Loucy (cell line): ENCODE data around the gene FLNA.

Experiments used
- H2AFZ ChIP-seq: fragments of 200-600 bp; sonication (generic); 2 replicates; pipeline ENCODE4 v1.6.0; 2016; ENCODE audit warnings: antibody characterized with exemption, mild to moderate bottlenecking, low read length, moderate library complexity
- H3F3A ChIP-seq: fragments of 200-600 bp; 2 replicates; pipeline ENCODE4 v1.6.0; 2016; ENCODE audit warnings: antibody characterized with exemption, low read depth, mild to moderate bottlenecking
- H3K27me3 ChIP-seq: fragments of 200-600 bp; sonication (generic); 2 replicates; pipeline ENCODE4 v1.6.1; 2014; ENCODE audit warnings: low read length, mild to moderate bottlenecking; ENCODE audit not compliant: insufficient read depth, poor library complexity, severe bottlenecking
- H3K36me3 ChIP-seq: fragments of 200-600 bp; sonication (generic); 2 replicates; pipeline ENCODE4 v1.6.1; 2016; ENCODE audit warnings: low read length; ENCODE audit not compliant: insufficient read depth
- H3K4me1 ChIP-seq: fragments of 200-600 bp; sonication (generic); 2 replicates; pipeline ENCODE4 v1.5.1; 2014; ENCODE audit warnings: low read length, mild to moderate bottlenecking; ENCODE audit not compliant: insufficient read depth, poor library complexity, severe bottlenecking
- H3K4me2 ChIP-seq: fragments of 200-600 bp; sonication (generic); 2 replicates; pipeline ENCODE4 v1.6.0; 2014; ENCODE audit warnings: antibody characterized with exemption, low read length, low read depth, mild to moderate bottlenecking; ENCODE audit not compliant: poor library complexity, severe bottlenecking
- H3K4me3 ChIP-seq: fragments of 200-600 bp; sonication (generic); 2 replicates; pipeline ENCODE4 v1.5.1; 2014; ENCODE audit warnings: low read length, mild to moderate bottlenecking, mixed read lengths; ENCODE audit not compliant: poor library complexity, severe bottlenecking
- H3K79me2 ChIP-seq: fragments of 200-600 bp; sonication (generic); 2 replicates; pipeline ENCODE4 v1.6.1; 2014; ENCODE audit warnings: low read length; ENCODE audit not compliant: insufficient read depth
- H3K9ac ChIP-seq: fragments of 200-600 bp; sonication (generic); 2 replicates; pipeline ENCODE4 v1.6.0; 2014; ENCODE audit warnings: mild to moderate bottlenecking, low read depth, low read length, moderate library complexity; ENCODE audit not compliant: poor library complexity, severe bottlenecking
- H3K9me2 ChIP-seq: fragments of 200-600 bp; sonication (generic); replicated peaks from 2 replicates; pipeline ENCODE4 v1.6.1; 2016; ENCODE audit warnings: low read depth, low read length, mixed read lengths
- H3K9me3 ChIP-seq: fragments of 200-600 bp; sonication (generic); 2 replicates; pipeline ENCODE4 v1.6.1; 2014; ENCODE audit warnings: mild to moderate bottlenecking, antibody characterized with exemption, low read length, low read depth; ENCODE audit not compliant: insufficient read depth
- H4K20me1 ChIP-seq: fragments of 200-600 bp; sonication (generic); 2 replicates; pipeline ENCODE4 v1.6.0; 2014; ENCODE audit warnings: antibody characterized with exemption, low read length, mild to moderate bottlenecking; ENCODE audit not compliant: insufficient read depth, poor library complexity, severe bottlenecking
- CTCF ChIP-seq: fragments of 200-600 bp; sonication (generic); conservative IDR thresholded peaks from 2 replicates; pipeline ENCODE4 v1.5.1; 2014; ENCODE audit warnings: mild to moderate bottlenecking, antibody characterized with exemption, low read length
- EZH2phosphoT487 ChIP-seq: fragments of 200-600 bp; IDR thresholded peaks from 2 replicates; pipeline ENCODE4 v1.6.1; 2018; ENCODE audit warnings: antibody characterized with exemption, mild to moderate bottlenecking, moderate library complexity, borderline replicate concordance

Gene FLNA

GRCh38 chrX:154309041-154309775 is 65.2 kb downstream of the FLNA start:
- Histone ChIP-seq H3K4me3 (no peak overlapping the region), H3K9ac (no peak overlapping the region), H2AFZ (no peak overlapping the region), H4K20me1 (no peaks in the 10 kb centered on the region), H3K4me1 (peaks cover 7% of the 10 kb centered on the region), H3K79me2 (no peaks in the 10 kb centered on the region), H3K9me2 (no peaks in the 10 kb centered on the region), H3K36me3 (no peaks in the 10 kb centered on the region), H3K9me3 (no peaks in the 10 kb centered on the region), H3K27me3 (no peaks in the 10 kb centered on the region), H3K4me2 (peak overlapping the region; percentile 50), H3F3A (no peaks in the 10 kb centered on the region)
- TF ChIP-seq EZH2phosphoT487 (no peak), CTCF (no peak)

DNA sequence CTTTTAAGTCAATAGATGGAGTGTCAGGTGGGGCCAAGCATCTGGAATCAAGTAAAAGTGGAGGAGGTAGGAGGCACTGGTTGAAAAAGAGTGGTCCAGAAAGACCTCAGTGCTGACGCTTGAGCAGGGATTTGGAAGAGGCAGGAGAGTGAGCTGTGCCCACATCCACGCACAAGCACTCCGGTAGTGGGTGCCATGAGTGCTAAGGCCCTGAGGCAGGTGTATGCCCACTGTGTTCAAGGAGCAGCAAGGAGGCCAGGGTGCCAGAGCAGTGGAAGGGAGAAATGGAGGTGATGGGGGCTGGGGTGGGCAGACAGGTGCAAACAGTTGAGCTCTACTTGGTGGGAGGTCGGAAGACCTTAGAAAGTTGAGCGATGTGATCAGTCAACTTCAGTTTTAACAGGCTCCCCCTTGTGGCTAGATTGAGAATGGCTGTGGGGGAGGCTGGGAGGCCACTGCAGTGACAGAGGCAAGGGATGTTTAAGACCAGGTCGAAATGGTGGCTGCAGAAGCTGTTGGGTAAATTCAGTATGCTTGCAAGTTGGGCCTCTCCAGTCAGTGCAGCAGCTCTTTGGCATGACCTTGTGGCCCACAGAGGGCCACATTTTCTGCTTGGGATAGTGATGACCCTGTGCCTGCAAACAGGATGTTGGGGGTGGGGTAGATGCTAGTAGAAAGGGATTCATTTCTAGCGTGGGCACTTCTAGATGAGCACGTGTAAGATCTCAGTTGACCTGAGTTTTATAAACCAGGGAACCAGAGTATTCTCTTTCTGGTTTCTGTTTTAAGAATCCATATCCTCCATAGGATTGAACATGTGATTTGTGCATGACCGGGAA is 66.1 kb downstream of the FLNA start:
- H3K4me3 ChIP-seq, result no peak overlapping the region
- H3K27me3 ChIP-seq, result no peaks in the 10 kb centered on the region
- no peaks in the 10 kb centered on the region for H3K9me2 ChIP-seq
- H4K20me1 ChIP-seq, result no peaks in the 10 kb centered on the region
- H3K36me3 ChIP-seq, result no peaks in the 10 kb centered on the region
- peak overlapping the region; percentile 50 for H3K4me2 ChIP-seq
- no peak overlapping the region for H3K9ac ChIP-seq
- H3K9me3 ChIP-seq, result no peaks in the 10 kb centered on the region
- no peaks in the 10 kb centered on the region for H3K79me2 ChIP-seq
- TF ChIP-seq CTCF, result peak; percentile 68
- TF ChIP-seq EZH2phosphoT487, result no peak
- H3K4me1 ChIP-seq, result peaks cover 4% of the 10 kb centered on the region
- peak overlapping the region; percentile 77 for H2AFZ ChIP-seq
- H3F3A ChIP-seq, result no peaks in the 10 kb centered on the region

DNA sequence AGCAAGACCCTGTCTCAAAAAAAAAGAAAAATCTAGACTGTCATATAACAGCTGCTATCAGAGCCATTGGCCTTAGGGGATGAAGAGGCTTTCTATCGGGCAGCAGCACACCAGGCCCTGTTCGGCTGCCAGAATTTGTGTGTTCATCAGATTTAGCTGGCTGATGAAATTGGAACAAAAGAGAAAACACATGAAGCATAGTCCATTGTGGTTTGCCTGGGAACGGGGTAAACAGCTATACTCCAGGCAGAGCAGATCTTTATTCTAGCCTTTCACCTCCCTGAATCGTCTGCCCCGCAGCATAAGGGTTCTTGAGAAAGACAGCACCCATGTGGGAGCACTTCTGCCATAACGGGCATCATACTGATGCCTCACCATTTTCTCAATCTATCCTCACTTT is 67.2 kb downstream of the FLNA start:
- Histone ChIP-seq H3K4me3 (no peak overlapping the region), H2AFZ (no peak overlapping the region), H3F3A (no peaks in the 10 kb centered on the region), H3K9ac (no peak overlapping the region), H3K9me2 (no peaks in the 10 kb centered on the region), H3K79me2 (no peaks in the 10 kb centered on the region), H3K9me3 (no peaks in the 10 kb centered on the region), H3K4me2 (no peak overlapping the region), H3K27me3 (no peaks in the 10 kb centered on the region), H3K4me1 (peaks cover 4% of the 10 kb centered on the region), H4K20me1 (no peaks in the 10 kb centered on the region), H3K36me3 (no peaks in the 10 kb centered on the region)
- TF ChIP-seq EZH2phosphoT487 (no peak), CTCF (no peak)
